Muscle of arm (tissue), 12 donors: ENCODE data around the gene MDFI. TPM values are rescaled to one million over a fixed set of nuclear protein-coding genes. Genes with fewer than 3 reads are reported as not detected.
"Not testable (repeated sequence)": the region's sequence is repeated elsewhere in the genome, so short reads cannot be mapped to it uniquely, and the experiment has no call there.

ENCODE experiments used
- DNase-seq: peaks from one replicate; pipeline ENCODE4 v3.0.0-alpha.2; 2013
- polyA plus RNA-seq, 12 donors: library from polyadenylated mRNA; unstranded; fragments of 120-200 nt; gene quantifications; one replicate each; pipeline ENCODE4 v1.2.1, GENCODE V29; 2013; ENCODE audit not compliant: insufficient read length in 12 of 12

MDFI gene
- polyA plus RNA-seq, 12 donors, result 29.6 to 84.0 (median 43.2) TPM; not detected in 1

DNA sequence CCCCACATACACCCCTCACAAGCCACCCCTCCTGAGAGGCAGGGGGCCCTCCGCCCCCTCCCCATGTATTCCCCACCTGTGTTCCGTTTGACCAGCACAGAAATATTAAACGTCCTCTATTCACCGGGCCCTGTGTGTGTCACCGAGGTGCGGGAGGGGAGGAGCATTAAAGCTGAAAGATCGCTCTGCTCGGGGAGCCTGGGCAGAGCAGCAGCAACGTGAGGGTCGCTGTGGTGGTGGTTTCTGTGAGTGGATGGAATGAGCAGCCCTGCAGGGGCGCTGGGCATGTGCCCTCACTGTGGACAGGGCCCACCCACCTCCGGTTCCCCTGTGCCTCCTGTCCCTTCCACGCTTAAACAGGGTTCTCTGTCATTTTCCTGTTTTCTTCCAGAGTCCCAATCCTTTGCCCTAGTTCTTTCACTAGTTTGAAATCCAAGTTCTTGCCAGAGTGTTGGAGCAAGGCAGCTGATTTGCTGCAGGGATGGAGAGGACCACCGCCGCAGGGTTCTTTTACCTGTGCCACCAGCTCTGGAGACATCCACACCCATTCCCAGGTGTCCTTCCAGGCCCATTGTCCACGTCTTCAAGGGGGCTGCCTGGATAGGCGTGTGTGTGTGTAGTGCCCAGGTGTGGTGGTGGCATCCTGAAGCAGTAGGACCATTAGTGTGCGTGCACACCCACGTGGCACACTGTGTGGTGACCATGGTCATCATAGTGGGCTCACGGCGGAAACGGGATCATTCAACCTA lies 37.6 kb upstream of the MDFI start:
- DNase-seq, result no peak

DNA sequence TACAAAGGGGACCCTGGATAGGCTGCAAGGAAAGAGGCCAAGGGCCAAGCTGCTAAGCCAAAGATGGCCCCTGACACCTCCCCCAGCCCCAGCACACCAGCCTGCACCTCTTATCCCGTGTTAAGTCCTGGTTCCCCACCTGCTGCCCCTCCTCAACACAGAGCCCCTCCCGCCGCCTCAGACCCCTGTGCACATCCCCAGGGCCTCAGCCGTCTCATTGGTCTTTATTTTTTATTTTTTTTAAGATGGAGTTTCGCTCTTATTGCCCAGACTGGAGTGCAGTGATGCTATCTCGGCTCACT lies 37.1 kb upstream of the MDFI start:
- DNase-seq, result no peak

DNA sequence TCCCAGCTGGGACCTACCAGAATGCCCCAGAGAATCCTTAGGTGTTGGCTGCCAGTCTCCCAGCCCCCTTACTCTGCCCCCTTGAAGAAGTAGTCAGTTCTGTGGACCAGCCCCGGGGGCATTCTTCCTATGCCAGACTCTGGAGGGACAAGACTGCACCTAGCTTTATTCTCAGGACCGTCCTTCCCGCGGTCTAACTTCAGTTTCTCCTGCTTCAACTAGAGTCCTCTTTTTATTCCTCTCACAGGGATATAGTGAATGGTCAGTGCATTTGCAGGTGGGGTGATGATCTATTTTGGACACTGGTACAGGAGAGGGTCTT lies 35.9 kb upstream of the MDFI start:
- no peak for DNase-seq

DNA sequence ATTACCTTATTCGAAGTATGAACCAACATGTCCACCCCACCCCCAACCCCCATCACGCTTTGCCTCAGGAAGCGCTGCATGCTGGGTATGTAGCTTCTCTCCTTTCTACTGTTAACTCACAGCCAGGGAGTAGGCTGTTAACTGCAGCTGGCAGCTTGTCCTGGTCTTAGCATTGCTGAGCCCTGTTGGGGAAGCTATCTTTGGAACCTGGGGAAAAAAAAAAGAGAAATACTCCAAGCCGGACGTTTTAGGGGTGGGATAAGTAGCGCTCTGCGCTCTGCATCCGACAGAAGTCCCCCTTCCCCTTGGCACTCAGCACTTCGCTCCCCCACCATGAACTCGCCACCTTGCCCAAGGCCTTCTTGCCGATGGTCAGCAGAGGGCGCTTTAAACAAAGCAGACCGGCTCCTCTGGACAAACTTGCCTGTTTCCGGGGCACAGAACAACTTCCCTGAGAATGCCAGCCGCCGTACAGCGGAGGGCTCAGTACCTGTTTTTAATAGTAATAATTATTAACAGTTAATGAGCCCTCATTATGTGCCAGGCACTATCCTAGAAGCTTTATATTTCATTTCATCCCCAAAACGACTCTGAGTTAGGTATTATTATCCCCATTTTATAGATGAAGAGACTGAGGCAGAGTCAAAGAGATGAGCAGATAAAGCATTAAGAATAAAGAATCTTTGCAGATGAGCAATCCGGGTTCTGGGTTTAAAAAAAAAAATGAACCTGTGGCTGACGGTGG lies 35.2 kb upstream of the MDFI start:
- DNase-seq, result peak; percentile 89

DNA sequence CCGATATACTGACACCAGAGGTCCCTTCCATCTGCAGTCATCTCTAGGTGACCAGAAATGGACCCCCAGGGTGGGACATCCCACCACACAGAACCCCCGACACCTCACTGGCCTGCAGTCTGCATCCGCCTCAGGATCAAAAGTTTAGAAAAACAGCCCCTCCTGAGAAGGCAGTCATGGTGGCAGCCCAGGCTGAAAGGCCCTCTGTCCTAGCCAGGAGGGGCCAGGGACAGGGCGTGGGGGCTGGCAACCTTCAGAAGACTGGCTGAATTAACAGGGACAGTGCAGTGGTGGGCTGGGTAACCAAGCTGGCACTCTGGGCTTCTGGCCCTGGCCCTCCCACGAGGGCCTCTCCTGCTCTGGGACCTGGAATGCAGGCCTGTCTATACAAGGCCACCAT lies 34.3 kb upstream of the MDFI start:
- no peak for DNase-seq

DNA sequence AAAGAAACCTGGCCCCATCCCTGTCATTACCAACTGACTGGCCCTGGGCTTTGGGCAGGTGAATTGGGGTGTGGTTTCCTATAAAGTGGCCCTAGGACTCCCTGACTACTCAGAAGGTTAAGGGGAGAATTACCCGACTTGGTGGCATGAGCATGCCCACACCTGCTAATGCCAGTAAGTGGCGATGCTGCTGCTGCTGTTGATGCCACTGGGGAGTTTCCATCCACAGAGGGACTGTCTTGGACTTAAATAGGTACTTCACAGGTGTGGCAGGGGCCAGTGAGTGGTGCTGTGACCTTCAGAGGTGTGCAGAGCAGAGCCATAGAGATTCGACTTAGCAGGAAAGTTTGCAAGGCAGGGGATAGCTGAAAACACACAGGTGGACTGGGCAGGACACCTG lies 32.6 kb upstream of the MDFI start:
- DNase-seq, result no peak

DNA sequence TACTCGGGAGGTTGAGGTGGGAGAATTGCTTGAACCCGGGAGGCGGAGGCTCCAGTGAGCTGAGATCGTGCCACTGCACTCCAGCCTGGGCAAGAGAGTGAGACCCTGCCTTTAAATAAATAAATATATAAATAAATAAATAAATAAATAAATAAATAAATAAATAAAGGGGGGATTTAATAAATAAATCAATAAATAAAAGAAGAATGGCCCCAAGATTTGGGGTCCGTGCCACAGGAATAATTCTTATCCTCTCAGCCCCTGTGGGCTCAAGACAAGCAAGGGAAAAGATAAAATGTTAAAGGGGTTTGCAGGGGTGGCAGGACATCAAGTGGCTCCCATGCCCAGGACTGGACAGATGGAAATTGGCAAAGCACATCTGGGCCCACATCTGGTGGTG lies 31.2 kb upstream of the MDFI start:
- DNase-seq, result no peak

DNA sequence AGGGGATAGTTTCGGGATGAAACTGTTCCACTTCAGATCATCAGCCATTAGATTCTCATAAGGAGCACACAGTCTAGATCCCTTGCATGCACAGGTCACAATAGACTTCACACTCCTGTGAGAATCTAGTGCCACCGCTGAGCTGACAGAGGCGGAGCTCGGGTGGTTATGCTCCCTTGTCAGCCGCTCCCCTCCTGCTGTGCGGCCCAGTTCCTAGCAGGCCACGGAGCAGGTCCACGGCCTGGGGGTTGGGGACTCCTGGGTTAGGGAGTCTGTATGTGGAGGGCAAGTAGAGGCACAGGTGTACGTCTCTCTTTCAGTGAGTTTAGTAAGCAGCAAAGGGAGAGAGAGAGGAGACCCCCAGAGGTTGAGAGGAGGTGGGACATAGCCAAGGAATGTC lies 30.5 kb upstream of the MDFI start:
- DNase-seq, result no peak

DNA sequence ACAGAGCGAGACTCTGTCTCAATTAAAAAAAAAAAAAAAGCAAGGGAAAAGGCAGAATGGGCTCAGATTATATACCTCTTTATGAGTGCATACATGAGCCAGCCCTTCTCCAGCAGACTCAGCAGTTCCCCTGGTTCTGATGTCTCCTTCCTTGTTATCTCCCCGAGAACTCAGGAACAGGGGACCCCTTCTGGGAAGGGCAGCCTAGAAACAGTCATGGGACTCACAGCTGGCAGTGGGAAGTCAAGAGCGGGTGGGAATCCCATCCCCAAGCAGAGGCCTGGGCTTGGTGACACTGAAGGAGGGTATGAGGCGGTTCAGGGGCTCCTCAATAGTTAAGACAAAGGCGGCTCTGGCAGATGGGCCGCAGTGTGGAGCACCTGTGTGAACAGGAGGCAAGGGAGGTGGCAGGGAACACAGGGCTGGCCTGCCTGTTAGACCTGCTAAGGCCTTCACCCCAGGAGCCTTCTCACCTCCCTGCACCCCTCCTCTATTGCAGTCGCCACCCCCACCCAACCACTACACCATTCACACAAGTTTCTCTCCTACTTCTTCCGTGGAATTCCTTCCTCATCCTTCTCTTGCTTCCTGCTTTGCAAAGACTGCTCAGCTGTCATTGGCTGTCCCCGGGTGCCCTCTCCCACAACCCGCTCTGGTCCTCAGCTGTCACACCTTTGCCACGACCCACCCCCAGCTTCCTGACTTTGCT lies 29.7 kb upstream of the MDFI start:
- no peak for DNase-seq

DNA sequence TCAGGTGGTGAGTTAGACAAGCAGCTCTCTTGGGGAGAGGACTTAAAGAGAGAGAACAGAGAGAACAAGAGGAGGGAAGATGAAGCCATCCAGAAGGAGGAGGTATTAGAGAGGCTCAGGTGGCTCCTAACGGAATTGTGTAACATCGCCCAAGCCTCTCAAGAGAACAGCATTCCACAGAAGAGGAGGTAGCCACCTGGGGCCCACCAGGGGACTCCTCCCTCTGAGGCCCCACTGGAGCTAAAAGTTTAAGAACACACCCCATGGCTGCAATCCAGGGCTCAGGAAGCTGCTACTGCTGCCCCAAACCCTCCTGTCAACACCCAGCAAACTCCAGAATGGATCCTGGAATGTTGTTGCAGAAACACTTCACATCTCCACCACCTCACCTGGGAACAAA lies 23.6 kb upstream of the MDFI start:
- no peak for DNase-seq

DNA sequence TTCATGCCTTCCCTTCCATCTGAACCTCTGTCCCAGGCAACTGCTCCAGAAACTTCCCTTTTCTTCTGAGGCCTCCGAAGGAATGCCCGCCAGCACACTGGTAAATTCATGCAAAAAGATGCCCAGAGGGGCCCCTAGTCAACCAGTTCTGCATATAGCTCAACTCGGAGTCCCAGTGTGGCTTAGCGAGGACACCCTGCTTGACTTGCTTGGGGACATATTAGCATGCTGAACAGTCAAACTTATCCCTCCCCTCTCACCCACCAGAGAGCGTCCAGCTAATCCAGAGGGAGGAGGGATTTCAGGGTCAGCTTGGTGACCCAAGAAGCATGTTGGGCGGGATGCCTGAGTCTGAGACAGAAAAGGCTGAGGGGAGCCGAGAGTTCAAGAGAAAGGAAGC lies 23.0 kb upstream of the MDFI start:
- no peak for DNase-seq

DNA sequence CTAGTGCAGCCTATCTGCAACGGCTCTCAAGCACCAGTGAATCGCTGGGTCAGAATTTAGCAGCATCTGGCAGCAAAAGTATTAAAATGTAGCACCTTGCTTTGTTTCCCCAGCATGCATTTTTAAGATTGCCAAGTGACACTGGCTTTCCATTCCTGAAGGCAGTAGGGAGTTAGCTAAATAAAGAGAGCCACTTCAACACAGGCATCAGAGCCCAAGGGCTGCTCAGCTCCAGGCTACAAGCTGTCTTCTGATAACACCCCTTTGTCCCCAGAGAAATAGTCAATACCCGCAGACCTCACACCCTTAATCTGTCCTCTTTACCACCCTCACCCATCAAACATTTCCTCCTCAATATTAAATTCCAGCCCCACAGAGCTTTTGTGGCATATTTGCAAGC lies 19.7 kb upstream of the MDFI start:
- no peak for DNase-seq

DNA sequence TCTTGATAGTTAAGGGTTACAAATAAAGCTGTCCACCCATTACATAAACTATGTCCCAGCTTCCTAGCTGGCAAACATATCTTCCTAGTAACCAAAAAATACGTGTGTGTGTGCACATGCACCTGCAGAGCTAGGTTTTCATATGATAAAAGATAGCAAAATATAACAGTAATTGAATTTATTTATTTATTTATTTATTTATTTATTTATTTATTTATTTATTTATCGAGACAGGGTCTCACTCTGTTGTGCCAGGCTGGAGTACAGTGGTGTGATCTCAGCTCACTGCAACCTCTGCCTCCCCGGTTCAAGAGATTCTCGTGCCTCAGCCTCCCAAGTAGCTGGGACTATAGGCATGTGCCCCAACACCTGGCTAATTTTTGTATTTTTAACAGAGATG lies 19.1 kb upstream of the MDFI start:
- not testable (repeated sequence) for DNase-seq

DNA sequence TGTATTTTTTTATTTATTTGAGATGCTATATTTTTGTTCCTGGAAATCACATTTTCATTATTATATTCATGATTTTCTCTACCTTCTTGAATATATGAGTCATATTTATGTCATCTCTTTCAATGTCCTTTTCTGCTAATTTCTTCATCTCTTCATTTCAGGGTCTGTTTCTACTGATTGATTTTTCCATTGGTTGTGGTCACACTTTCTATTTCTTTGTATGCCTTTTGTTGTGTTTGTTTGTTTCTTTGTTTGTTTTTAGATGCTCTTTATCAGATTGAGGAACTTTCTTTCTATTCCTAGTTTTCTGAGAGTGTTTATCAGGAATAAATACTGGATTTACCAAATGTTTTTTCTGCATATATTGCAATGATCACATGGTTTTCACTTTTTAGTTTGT lies 16.9 kb upstream of the MDFI start:
- DNase-seq, result no peak

DNA sequence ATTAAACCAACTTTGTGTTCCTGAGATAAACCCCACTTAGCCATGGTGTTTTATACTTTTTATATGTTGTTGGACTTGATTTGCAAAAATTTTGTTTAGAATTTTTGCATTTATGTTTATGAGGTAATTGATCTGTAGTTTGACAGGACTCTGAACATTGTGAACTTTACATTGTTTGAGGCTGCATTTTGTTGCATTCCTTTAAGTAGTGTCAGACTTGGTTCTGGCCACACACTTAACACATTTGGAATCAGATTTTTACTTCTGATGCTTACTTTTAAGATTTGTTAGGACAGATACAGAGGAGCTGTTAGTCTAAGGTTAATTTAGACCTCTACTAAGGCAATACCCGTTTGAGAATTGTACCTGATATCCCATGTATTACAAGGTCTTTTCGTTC lies 16.5 kb upstream of the MDFI start:
- DNase-seq, result no peak

DNA sequence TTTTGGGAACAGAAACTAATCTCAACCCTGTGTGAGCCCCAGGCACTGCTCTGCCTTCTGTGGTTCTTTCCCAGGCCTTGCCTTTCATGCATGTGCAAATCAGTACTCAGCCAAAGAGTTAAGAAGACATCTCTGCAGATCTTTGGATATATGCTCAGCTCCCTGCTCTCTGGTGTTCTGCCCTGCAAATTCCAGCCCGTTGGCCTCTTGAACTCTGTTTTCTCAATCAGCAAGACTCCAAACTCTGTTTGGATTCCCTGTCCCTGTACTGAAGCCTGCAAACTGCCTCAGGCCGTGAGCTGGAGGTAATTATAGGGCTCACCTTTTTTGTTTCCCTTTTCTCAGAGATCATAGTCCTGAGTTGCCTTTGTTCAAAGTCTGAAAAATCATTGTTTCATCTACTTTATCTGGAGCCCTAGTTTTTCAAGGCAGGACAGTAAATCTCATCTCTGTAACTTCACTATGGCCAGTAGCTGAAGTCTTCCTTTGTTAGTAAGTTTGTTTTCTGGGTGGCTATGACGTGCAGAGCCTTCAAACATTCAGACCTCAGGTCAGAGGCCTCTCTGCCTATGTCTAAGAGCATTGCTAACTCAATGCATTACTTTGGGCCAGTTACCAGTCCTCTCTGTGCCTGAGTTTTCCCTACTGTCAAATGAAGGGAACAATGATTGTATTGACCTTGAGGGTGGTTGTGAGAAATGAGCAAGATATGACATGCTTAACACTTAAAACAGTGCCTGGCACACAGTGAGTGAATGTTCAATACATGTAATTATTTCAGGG lies 15.9 kb upstream of the MDFI start:
- no peak for DNase-seq

DNA sequence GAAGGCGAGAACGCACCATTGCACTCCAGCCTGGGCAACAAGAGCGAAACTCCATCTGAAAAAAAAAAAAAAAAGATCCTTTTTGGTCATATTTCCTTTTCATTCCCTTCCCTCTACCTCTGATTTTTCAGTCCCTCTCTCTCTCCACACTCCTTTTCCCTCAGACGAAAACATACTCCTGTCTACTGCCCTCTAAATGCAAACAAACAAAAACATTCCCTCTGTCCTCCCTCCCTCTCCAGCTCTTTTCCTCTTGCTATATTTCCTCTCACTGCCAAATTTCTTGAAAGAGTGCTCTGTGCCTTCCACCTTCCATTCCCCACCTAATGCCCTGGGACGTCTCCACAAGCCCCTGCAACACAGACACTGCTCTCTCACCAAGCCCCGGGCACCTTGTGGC lies 14.9 kb upstream of the MDFI start:
- no peak for DNase-seq

DNA sequence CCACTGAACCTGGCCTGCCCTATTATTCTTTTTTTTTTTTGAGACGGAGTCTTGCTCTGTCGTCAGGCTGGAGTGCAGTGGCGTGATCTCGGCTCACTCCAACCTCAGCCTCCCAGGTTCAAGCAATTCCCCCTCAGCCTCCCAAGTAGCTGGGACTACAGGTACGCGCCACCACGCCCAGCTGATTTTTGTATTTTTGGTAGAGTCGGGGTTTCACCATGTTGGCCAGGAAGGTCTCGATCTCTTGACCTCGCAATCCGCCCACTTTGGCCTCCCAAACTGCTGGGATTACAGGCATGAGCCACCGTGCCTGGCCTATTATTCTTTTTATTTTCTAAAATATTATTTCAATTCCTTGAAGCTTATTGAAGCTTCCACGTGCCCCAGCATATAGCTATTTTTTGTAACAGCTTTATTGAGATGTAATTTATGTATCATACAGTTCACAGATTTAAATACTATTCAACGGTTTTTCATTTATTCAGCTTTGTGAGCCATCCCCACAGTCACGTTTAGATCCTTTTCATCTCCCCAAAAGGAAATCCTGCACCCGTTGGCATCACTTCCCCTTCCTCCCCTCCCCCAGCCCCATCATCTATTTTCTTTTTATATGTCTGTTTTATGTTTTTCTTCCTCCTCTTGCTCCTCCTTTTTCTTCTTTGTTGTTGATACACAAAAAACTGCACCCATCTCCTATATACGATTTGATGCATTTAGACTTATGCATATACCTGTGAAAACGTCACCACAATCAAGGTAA lies 13.5 kb upstream of the MDFI start:
- DNase-seq, result no peak

DNA sequence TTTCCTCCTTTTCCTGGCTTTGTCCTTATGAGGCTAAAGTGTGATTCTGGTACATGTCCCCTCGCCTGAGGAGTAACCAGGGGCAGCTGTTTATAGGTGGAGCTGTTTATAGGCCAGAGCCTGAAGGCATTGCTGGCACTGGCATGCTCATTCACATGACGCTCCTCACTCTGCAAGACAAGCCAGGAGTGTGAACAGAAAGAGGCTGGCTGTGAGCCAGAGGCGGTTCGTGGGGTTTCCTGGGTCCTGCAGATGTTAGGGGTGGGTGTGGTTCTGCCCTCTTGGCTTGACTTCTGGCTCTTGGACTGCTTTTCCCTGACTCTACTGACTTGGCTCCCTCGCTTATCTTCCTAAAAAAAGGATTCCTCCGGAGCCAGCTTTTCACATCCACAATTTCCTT lies 12.8 kb upstream of the MDFI start:
- DNase-seq, result no peak

DNA sequence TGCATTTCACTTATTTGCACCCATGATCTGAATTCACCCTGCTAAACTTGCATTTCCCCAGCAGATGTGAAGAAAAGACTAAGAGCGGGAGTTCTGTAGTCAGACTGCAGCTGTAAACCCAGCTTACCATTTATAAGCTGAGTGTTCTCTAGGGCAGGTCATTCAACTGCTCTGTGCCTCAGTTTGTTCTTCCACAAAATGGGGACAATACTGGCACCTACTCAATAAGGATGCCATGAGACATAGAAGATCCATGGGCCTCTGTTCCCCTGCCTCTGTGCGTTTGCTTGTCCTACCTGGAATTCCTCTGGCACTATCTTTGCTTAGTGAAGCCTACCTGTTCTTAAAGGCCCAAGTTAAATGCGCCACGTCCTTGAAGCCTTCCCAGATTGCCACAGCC lies 12.2 kb upstream of the MDFI start:
- no peak for DNase-seq

DNA sequence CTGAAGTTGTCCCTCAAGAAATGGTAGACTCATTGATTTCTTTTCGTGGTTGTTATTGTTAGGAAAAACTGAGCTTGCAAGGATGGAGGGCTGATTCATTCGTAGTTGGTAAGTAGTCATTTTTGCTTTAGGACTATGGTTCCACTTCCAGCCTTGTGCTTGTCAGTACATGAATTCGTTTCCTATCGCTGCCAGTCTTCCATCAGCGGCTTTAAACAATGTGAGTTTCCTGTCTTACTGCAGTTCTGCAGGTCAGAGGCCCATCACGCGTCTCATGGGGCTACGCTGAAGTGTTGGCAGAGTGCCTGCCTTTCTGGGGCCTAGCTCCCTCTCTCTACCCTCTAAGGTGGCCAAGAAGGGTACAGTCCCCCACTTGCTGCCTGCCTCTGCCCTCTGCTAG lies 11.4 kb upstream of the MDFI start:
- no peak for DNase-seq

DNA sequence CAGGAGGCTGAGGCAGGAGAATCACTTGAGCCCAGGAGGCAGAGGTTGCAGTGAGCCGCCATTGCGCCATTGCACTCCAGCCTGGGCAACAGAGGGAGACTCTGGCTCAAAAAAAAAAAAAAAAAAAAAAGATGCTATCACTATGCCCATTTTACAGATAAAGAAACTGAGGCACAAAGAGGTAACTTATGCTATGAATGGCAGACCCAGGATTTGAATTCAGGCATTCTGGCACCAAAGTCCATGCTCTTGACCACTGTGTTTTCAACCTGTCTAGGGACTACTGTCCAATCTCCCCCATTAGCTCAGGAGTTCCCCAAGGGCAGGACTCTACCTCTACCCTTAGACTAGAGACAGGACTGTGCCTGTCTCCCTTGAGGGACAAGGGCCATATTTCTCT lies 9.1 kb upstream of the MDFI start:
- DNase-seq, result no peak
